ENCODE measurements around the gene EIF5A2. TPM values are rescaled to one million over a fixed set of nuclear protein-coding genes. Genes with fewer than 3 reads are reported as not detected.
"Not testable (repeated sequence)": the region's sequence is repeated elsewhere in the genome, so short reads cannot be mapped to it uniquely, and the experiment has no call there.

Gene EIF5A2
- total RNA-seq, 4 donors from 2014 or later = 9.6 to 15.1 (median 11.2) TPM

GRCh38 chr3:170947018-170947769 lies 38.8 kb upstream of the EIF5A2 start:
- Histone ChIP-seq H3K27me3 (no peaks in the 10 kb centered on the region), H3K9me3 (peaks cover 0 to 7% (median 0%) of the 10 kb centered on the region in 3 donors), H3K27ac (no peak overlapping the region), H3K36me3 (no peaks in the 10 kb centered on the region), H3K4me3 (no peak overlapping the region), H3K4me1 (no peaks in the 10 kb centered on the region)
- no peak for ATAC-seq
- WGBS, 2 donors (ENCODE audit: low coverage in 1 of 2) = 100% methylated on average over 3 of the region's 25 CpGs; no CpG with 5 or more reads in 1 of the 2 donors
- no peak for TF ChIP-seq POLR2A (IDR thresholded peaks at IDR 0.05)
- TF ChIP-seq EP300 (IDR thresholded peaks at IDR 0.05) = no peak
- no peak for TF ChIP-seq CTCF (IDR thresholded peaks at IDR 0.05)
- no peak for TF ChIP-seq POLR2AphosphoS5 (IDR thresholded peaks at IDR 0.05)

- Histone ChIP-seq H3K4me1 (no peaks in the 10 kb centered on the region), H3K36me3 (no peaks in the 10 kb centered on the region), H3K9me3 (peaks cover 0 to 24% (median 0%) of the 10 kb centered on the region in 3 donors), H3K27me3 (no peaks in the 10 kb centered on the region), H3K4me3 (no peak overlapping the region), H3K27ac (no peak overlapping the region)
- TF ChIP-seq POLR2AphosphoS5 (IDR thresholded peaks at IDR 0.05) = no peak
- no peak for TF ChIP-seq POLR2A (IDR thresholded peaks at IDR 0.05)
- no peak for TF ChIP-seq EP300 (IDR thresholded peaks at IDR 0.05)
- no peak for TF ChIP-seq CTCF (IDR thresholded peaks at IDR 0.05)
- no peak for ATAC-seq
Measured at GRCh38 chr3:170942011-170942410, 33.6 kb upstream of the EIF5A2 start.

- 77 to 88% methylated on average over 1 of the region's 1 CpG for WGBS, 2 donors (ENCODE audit: low coverage in 1 of 2)
Measured at GRCh38 chr3:170941551-170941950, 33.1 kb upstream of the EIF5A2 start.

GRCh38 chr3:170933039-170933438 lies 24.6 kb upstream of the EIF5A2 start:
- not testable (repeated sequence) for H3K27me3 ChIP-seq, H3K9me3 ChIP-seq, H3K4me3 ChIP-seq, ATAC-seq, H3K36me3 ChIP-seq, H3K27ac ChIP-seq, H3K4me1 ChIP-seq
- 74 to 80% methylated on average over 1 to 4 of the region's 4 CpGs for WGBS, 2 donors (ENCODE audit: low coverage in 1 of 2)

More at GRCh38 chr3:170941551-170941950, 33.1 kb upstream of the EIF5A2 start:
- TF ChIP-seq EP300 (IDR thresholded peaks at IDR 0.05) = no peak
- TF ChIP-seq CTCF (IDR thresholded peaks at IDR 0.05) = no peak
- TF ChIP-seq POLR2A (IDR thresholded peaks at IDR 0.05) = no peak
- no peak for TF ChIP-seq POLR2AphosphoS5 (IDR thresholded peaks at IDR 0.05)
- H3K9me3 ChIP-seq = peaks cover 0 to 20% (median 0%) of the 10 kb centered on the region in 3 donors
- no peak overlapping the region for H3K27ac ChIP-seq
- no peak overlapping the region for H3K4me3 ChIP-seq
- H3K27me3 ChIP-seq = no peaks in the 10 kb centered on the region
- no peaks in the 10 kb centered on the region for H3K4me1 ChIP-seq
- no peaks in the 10 kb centered on the region for H3K36me3 ChIP-seq
- no peak for ATAC-seq

- H3K27me3 ChIP-seq, H3K36me3 ChIP-seq, ATAC-seq, H3K4me3 ChIP-seq, H3K4me1 ChIP-seq, H3K9me3 ChIP-seq, H3K27ac ChIP-seq: not testable (repeated sequence)
- WGBS, 2 donors (ENCODE audit: low coverage in 1 of 2) = no CpG with 5 or more reads among the region's 27 CpGs
Measured at GRCh38 chr3:170923553-170923952, 15.1 kb upstream of the EIF5A2 start.

GRCh38 chr3:170918715-170919114 lies 10.3 kb upstream of the EIF5A2 start:
- no peak overlapping the region for H3K4me3 ChIP-seq
- H3K27ac ChIP-seq = no peak overlapping the region
- H3K9me3 ChIP-seq = peaks cover 0 to 20% (median 0%) of the 10 kb centered on the region in 3 donors
- H3K4me1 ChIP-seq = no peaks in the 10 kb centered on the region
- TF ChIP-seq POLR2AphosphoS5 (IDR thresholded peaks at IDR 0.05) (no peak), CTCF (IDR thresholded peaks at IDR 0.05) (no peak), POLR2A (IDR thresholded peaks at IDR 0.05) (no peak), EP300 (IDR thresholded peaks at IDR 0.05) (no peak)
- no peaks in the 10 kb centered on the region for H3K27me3 ChIP-seq
- H3K36me3 ChIP-seq = no peaks in the 10 kb centered on the region
- 55 to 65% methylated on average over 1 to 2 of the region's 4 CpGs for whole genome bisulfite sequencing, 2 donors (ENCODE audit: low coverage in 1 of 2)
- no peak for ATAC-seq
